Measurements from ENCODE around the gene NOL9. TPM values are rescaled to one million over a fixed set of nuclear protein-coding genes. Genes with fewer than 3 reads are reported as not detected.
A peak's percentile ranks its signal among the peaks of the same experiment; 100 is the strongest.

NOL9 gene
- total RNA-seq, 2 experiments from 2014 or later: 37.6 to 40.8 TPM

GRCh38 chr1:6587261-6588005 is 33.1 kb upstream of the NOL9 start:
- H3K4me1 Mint-ChIP-seq: peaks cover 20% of the 10 kb centered on the region
- no peaks in the 10 kb centered on the region for H3K27me3 Mint-ChIP-seq
- DNase-seq (no peak), ATAC-seq (ENCODE audit: low read depth) (no peak)
- no peak overlapping the region for H3K4me3 Mint-ChIP-seq
- H3K36me3 Mint-ChIP-seq: peaks cover 1% of the 10 kb centered on the region
- POLR2A ChIA-PET: no interaction called here
- H3K9me3 Mint-ChIP-seq: no peaks in the 10 kb centered on the region
- H3K27ac Mint-ChIP-seq: peak overlapping the region; percentile 51

DNA sequence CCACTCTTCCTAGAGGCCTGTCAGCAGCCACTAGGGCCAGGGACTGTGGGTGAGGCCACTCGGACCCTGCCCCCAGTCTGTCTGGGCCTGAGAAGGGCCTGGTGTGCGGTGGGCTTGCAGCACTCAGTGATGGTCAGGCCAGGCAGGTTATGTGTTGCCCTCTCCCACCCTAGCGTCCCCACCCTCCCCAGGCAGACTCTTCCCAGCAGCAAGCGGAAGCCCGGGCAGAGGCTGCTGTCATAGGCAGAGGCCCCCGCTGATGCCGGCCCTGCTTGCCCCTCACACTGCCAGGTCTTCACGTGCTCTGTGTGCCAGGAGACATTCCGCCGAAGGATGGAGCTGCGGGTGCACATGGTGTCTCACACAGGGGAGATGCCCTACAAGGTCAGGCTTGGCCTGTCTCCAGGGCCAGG is 32.1 kb upstream of the NOL9 start:
- Mint-ChIP-seq H3K36me3 (peaks cover 1% of the 10 kb centered on the region), H3K27ac (no peak overlapping the region), H3K27me3 (no peaks in the 10 kb centered on the region), H3K4me3 (no peak overlapping the region), H3K9me3 (no peaks in the 10 kb centered on the region), H3K4me1 (peaks cover 16% of the 10 kb centered on the region)
- no peak for ATAC-seq (ENCODE audit: low read depth)
- no peak for DNase-seq
- POLR2A ChIA-PET: no interaction called here

GRCh38 chr1:6585841-6586240 is 31.5 kb upstream of the NOL9 start:
- peaks cover 17% of the 10 kb centered on the region for H3K4me1 Mint-ChIP-seq
- H3K9me3 Mint-ChIP-seq: no peaks in the 10 kb centered on the region
- no peaks in the 10 kb centered on the region for H3K27me3 Mint-ChIP-seq
- peaks cover 1% of the 10 kb centered on the region for H3K36me3 Mint-ChIP-seq
- H3K27ac Mint-ChIP-seq: no peak overlapping the region
- DNase-seq: no peak
- ATAC-seq (ENCODE audit: low read depth): no peak
- H3K4me3 Mint-ChIP-seq: no peak overlapping the region
- POLR2A ChIA-PET: no interaction called here

GRCh38 chr1:6585081-6585722 is 30.9 kb upstream of the NOL9 start:
- POLR2A ChIA-PET: no interaction called here
- Mint-ChIP-seq H3K4me3 (no peak overlapping the region), H3K9me3 (no peaks in the 10 kb centered on the region), H3K36me3 (peaks cover 1% of the 10 kb centered on the region), H3K27me3 (no peaks in the 10 kb centered on the region), H3K27ac (no peak overlapping the region), H3K4me1 (peaks cover 18% of the 10 kb centered on the region)
- no peak for DNase-seq
- ATAC-seq (ENCODE audit: low read depth): no peak

GRCh38 chr1:6584126-6585080 is 30.1 kb upstream of the NOL9 start:
- no peak overlapping the region for H3K27ac Mint-ChIP-seq
- POLR2A ChIA-PET: interaction anchor here (4.9 kb wide), 1 partner anchor 15 kb away, joined by 41 read pairs; no protein-coding TSS in a partner anchor
- H3K9me3 Mint-ChIP-seq: no peaks in the 10 kb centered on the region
- peaks cover 3% of the 10 kb centered on the region for H3K36me3 Mint-ChIP-seq
- peaks cover 21% of the 10 kb centered on the region for H3K4me1 Mint-ChIP-seq
- no peaks in the 10 kb centered on the region for H3K27me3 Mint-ChIP-seq
- H3K4me3 Mint-ChIP-seq: no peak overlapping the region
- no peak for DNase-seq
- no peak for ATAC-seq (ENCODE audit: low read depth)

DNA sequence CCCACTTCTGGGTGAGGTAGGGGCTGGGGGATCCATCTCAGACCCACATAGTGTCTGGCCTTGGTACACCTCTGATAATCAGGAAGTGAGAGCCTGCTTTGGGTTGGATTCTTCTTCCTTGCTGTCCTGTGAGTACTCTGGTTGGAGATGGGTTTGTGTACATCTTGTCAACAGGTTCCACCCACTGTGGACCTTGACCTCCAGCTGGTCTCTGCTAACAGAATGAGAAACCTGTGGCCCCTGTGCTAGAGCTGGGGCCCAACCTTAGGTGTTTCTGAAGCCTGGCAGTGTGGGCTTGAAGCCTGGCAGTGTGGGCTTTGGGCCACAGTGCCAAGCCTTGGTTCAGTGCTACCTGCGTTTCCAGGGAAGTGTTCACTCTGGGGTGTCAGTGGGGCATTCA is 28.1 kb upstream of the NOL9 start:
- DNase-seq (no peak), ATAC-seq (ENCODE audit: low read depth) (no peak)
- POLR2A ChIA-PET: interaction anchor here (3.2 to 4.9 kb wide), 2 partner anchors 17 to 21 kb away, joined by 33 to 41 read pairs; partner anchors contain the start of gene KLHL21
- peaks cover 3% of the 10 kb centered on the region for H3K36me3 Mint-ChIP-seq
- H3K4me3 Mint-ChIP-seq: no peak overlapping the region
- peaks cover 2% of the 10 kb centered on the region for H3K27me3 Mint-ChIP-seq
- H3K9me3 Mint-ChIP-seq: no peaks in the 10 kb centered on the region
- peaks cover 26% of the 10 kb centered on the region for H3K4me1 Mint-ChIP-seq
- no peak overlapping the region for H3K27ac Mint-ChIP-seq

DNA sequence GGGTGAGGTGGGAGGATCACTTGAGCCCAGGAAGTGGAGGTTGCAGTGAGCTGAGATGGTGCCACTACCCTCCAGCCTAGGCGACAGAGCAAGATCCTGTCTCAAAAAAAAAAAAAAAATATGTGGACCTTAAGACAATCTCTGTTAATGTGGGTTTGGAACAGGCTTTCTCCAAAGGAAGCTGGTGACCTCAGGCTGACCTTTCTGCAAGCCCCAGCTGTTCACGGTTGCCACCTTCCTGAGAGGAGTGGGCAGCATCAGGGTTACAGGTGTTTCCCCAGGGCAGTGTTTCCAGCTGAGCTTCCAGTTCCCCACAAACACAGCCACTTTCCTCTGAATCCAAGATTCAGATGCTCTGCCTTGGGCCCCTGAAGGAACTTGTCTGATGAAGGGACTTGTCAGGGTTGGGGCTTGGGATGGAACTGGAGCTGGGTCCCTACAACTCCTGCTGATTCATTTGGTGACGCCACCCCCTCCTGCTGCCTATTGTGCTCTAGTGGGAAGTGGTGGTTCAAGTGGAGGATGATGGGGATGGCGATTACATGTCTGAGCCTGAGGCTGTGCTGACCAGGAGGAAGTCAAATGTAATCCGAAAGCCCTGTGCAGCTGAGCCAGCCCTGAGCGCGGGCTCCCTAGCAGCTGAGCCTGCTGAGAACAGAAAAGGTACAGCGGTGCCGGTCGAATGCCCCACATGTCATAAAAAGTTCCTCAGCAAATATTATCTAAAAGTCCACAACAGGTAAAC is 27.4 kb upstream of the NOL9 start:
- DNase-seq: no peak
- peaks cover 2% of the 10 kb centered on the region for H3K27me3 Mint-ChIP-seq
- H3K27ac Mint-ChIP-seq: peak overlapping the region; percentile 25
- no peaks in the 10 kb centered on the region for H3K9me3 Mint-ChIP-seq
- POLR2A ChIA-PET: interaction anchor here (1.4 to 4.9 kb wide), 4 partner anchors 17 to 31 kb away, joined by 4 to 41 read pairs (median 24); partner anchors contain the start of genes KLHL21, NOL9 and TAS1R1
- H3K4me1 Mint-ChIP-seq: peaks cover 25% of the 10 kb centered on the region
- peak overlapping the region; percentile 97 for H3K4me3 Mint-ChIP-seq
- ATAC-seq (ENCODE audit: low read depth): no peak
- H3K36me3 Mint-ChIP-seq: peaks cover 3% of the 10 kb centered on the region

GRCh38 chr1:6580593-6581409 is 26.5 kb upstream of the NOL9 start:
- Mint-ChIP-seq H3K4me1 (peaks cover 25% of the 10 kb centered on the region), H3K9me3 (no peaks in the 10 kb centered on the region), H3K4me3 (peak overlapping the region; percentile 97), H3K27ac (peak overlapping the region; percentile 98), H3K27me3 (peaks cover 2% of the 10 kb centered on the region), H3K36me3 (peaks cover 3% of the 10 kb centered on the region)
- ATAC-seq (ENCODE audit: low read depth) (no peak), DNase-seq (no peak)
- POLR2A ChIA-PET: interaction anchor here (0.8 to 4.9 kb wide), 8 partner anchors 10 to 90 kb away, joined by 4 to 41 read pairs (median 7); partner anchors contain the start of genes KLHL21, NOL9, PHF13 and PLEKHG5

DNA sequence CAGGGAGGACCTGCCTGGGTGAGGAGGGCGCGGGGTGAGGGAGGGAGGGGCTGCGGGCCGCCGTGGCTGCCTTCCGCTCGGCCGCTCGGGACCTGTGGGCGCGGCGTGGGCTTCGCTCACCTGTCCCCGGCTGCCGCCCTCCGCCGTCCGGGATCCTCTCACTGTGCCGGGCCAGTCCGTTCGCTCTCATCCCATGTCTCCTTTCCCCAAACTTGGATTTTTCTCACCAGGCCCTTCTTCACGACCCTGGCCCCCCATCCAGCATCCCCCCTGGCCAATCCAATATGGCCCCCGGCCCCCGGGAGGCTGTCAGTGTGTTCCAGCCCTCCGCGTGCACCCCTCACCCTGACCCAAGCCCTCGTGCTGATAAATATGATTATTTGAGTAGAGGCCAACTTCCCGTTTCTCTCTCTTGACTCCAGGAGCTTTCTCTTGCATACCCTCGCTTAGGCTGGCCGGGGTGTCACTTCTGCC is 25.8 kb upstream of the NOL9 start:
- Mint-ChIP-seq H3K36me3 (peaks cover 3% of the 10 kb centered on the region), H3K9me3 (no peaks in the 10 kb centered on the region), H3K4me3 (peak overlapping the region; percentile 97), H3K4me1 (peaks cover 25% of the 10 kb centered on the region), H3K27me3 (peaks cover 2% of the 10 kb centered on the region), H3K27ac (peak overlapping the region; percentile 98)
- DNase-seq (no peak), ATAC-seq (ENCODE audit: low read depth) (peak; percentile 50)
- POLR2A ChIA-PET: interaction anchor here (0.6 to 4.9 kb wide), 12 partner anchors 9 to 89 kb away, joined by 3 to 41 read pairs (median 6); partner anchors contain the start of genes KLHL21, NOL9, PHF13 and PLEKHG5

- Mint-ChIP-seq H3K36me3 (peaks cover 2% of the 10 kb centered on the region), H3K27ac (peak within 1 kb of the TSS; percentile 98), H3K9me3 (no peaks in the 10 kb centered on the region), H3K4me1 (peaks cover 24% of the 10 kb centered on the region), H3K27me3 (peaks cover 2% of the 10 kb centered on the region), H3K4me3 (peak within 1 kb of the TSS; percentile 97)
- POLR2A ChIA-PET: interaction anchor here (0.6 to 4.9 kb wide), 11 partner anchors 12 to 88 kb away, joined by 3 to 41 read pairs (median 5); partner anchors contain the start of genes KLHL21, NOL9, PHF13 and PLEKHG5
- peak; percentile 97 for DNase-seq
- ATAC-seq (ENCODE audit: low read depth): peak; percentile 98
Observed at GRCh38 chr1:6579374-6580118, 25.2 kb upstream of the NOL9 start, which contains the start of gene ZBTB48. Gene ZBTB48, plus strand, starts transcription at chr1:6579994. Its CDS starts 616 bp downstream, at chr1:6580610.

Data from activated naive CD8-positive, alpha-beta T cell treated with anti-CD3 and anti-CD28 coated beads, Interleukin-2, amount 10 ng/mL, durations not matched to agents 7 days and 5 days (primary cell).